ENCODE results near the gene RANBP9.
A peak's percentile ranks its signal among the peaks of the same experiment; 100 is the strongest.

The RANBP9 gene

GRCh38 chr6:13724182-13724581, 12.5 kb upstream of the RANBP9 start:
- H3K9me3 ChIP-seq (ENCODE audit: insufficient read depth, low read length): no peaks in the 10 kb centered on the region
- H3K4me3 ChIP-seq (ENCODE audit: insufficient read length, low read depth): no peak overlapping the region
- H3K27me3 ChIP-seq (ENCODE audit: insufficient read depth, insufficient read length): no peaks in the 10 kb centered on the region
- no peaks in the 10 kb centered on the region for H3K4me1 ChIP-seq (ENCODE audit: insufficient read depth, insufficient read length)
- H3K9ac ChIP-seq (ENCODE audit: insufficient read length, low read depth): no peak overlapping the region
- TF ChIP-seq ZNF274 (IDR thresholded peaks at IDR 0.05; ENCODE audit: low read depth, low read length) (no peak), YY1 (IDR thresholded peaks at IDR 0.05; ENCODE audit: insufficient read depth, insufficient read length) (no peak), SUZ12 (IDR thresholded peaks at IDR 0.05; ENCODE audit: extremely low read depth, insufficient read depth, insufficient read length) (no peak)
- H3K36me3 ChIP-seq (ENCODE audit: insufficient read depth, insufficient read length, low read length): no peaks in the 10 kb centered on the region
- no peak for DNase-seq (ENCODE audit: low read depth, low spot score)

- Histone ChIP-seq H3K36me3 (ENCODE audit: insufficient read depth, insufficient read length, low read length) (no peaks in the 10 kb centered on the region), H3K4me3 (ENCODE audit: insufficient read length, low read depth) (no peak overlapping the region), H3K9me3 (ENCODE audit: insufficient read depth, low read length) (no peaks in the 10 kb centered on the region), H3K27me3 (ENCODE audit: insufficient read depth, insufficient read length) (no peaks in the 10 kb centered on the region), H3K4me1 (ENCODE audit: insufficient read depth, insufficient read length) (no peaks in the 10 kb centered on the region), H3K9ac (ENCODE audit: insufficient read length, low read depth) (no peak overlapping the region)
- TF ChIP-seq SUZ12 (IDR thresholded peaks at IDR 0.05; ENCODE audit: extremely low read depth, insufficient read depth, insufficient read length): no peak
- no peak for TF ChIP-seq YY1 (IDR thresholded peaks at IDR 0.05; ENCODE audit: insufficient read depth, insufficient read length)
- TF ChIP-seq ZNF274 (IDR thresholded peaks at IDR 0.05; ENCODE audit: low read depth, low read length): no peak
- DNase-seq (ENCODE audit: low read depth, low spot score): no peak
Observed at GRCh38 chr6:13722880-13723279, 11.2 kb upstream of the RANBP9 start.

GRCh38 chr6:13718123-13718458, 6.5 kb upstream of the RANBP9 start:
- no peak overlapping the region for H3K9ac ChIP-seq (ENCODE audit: insufficient read length, low read depth)
- H3K36me3 ChIP-seq (ENCODE audit: insufficient read depth, insufficient read length, low read length): no peaks in the 10 kb centered on the region
- no peak for DNase-seq (ENCODE audit: low read depth, low spot score)
- TF ChIP-seq YY1 (IDR thresholded peaks at IDR 0.05; ENCODE audit: insufficient read depth, insufficient read length) (no peak), ZNF274 (IDR thresholded peaks at IDR 0.05; ENCODE audit: low read depth, low read length) (no peak), SUZ12 (IDR thresholded peaks at IDR 0.05; ENCODE audit: extremely low read depth, insufficient read depth, insufficient read length) (no peak)
- no peak overlapping the region for H3K4me3 ChIP-seq (ENCODE audit: insufficient read length, low read depth)
- H3K27me3 ChIP-seq (ENCODE audit: insufficient read depth, insufficient read length): no peaks in the 10 kb centered on the region
- no peaks in the 10 kb centered on the region for H3K4me1 ChIP-seq (ENCODE audit: insufficient read depth, insufficient read length)
- peaks cover 21% of the 10 kb centered on the region; the same call in 1 of the 2 replicates for H3K9me3 ChIP-seq (ENCODE audit: insufficient read depth, low read length)

GRCh38 chr6:13716955-13717295, 5.3 kb upstream of the RANBP9 start:
- no peak for TF ChIP-seq YY1 (IDR thresholded peaks at IDR 0.05; ENCODE audit: insufficient read depth, insufficient read length)
- no peak for TF ChIP-seq ZNF274 (IDR thresholded peaks at IDR 0.05; ENCODE audit: low read depth, low read length)
- TF ChIP-seq SUZ12 (IDR thresholded peaks at IDR 0.05; ENCODE audit: extremely low read depth, insufficient read depth, insufficient read length): no peak
- no peak for DNase-seq (ENCODE audit: low read depth, low spot score)
- Histone ChIP-seq H3K9ac (ENCODE audit: insufficient read length, low read depth) (no peak overlapping the region), H3K4me3 (ENCODE audit: insufficient read length, low read depth) (no peak overlapping the region), H3K4me1 (ENCODE audit: insufficient read depth, insufficient read length) (no peaks in the 10 kb centered on the region), H3K27me3 (ENCODE audit: insufficient read depth, insufficient read length) (no peaks in the 10 kb centered on the region), H3K36me3 (ENCODE audit: insufficient read depth, insufficient read length, low read length) (no peaks in the 10 kb centered on the region), H3K9me3 (ENCODE audit: insufficient read depth, low read length) (peaks cover 21% of the 10 kb centered on the region; the same call in 1 of the 2 replicates)

- Histone ChIP-seq H3K4me3 (ENCODE audit: insufficient read length, low read depth) (no peak overlapping the region), H3K36me3 (ENCODE audit: insufficient read depth, insufficient read length, low read length) (no peaks in the 10 kb centered on the region), H3K4me1 (ENCODE audit: insufficient read depth, insufficient read length) (no peaks in the 10 kb centered on the region), H3K9ac (ENCODE audit: insufficient read length, low read depth) (no peak overlapping the region), H3K9me3 (ENCODE audit: insufficient read depth, low read length) (peaks cover 21% of the 10 kb centered on the region; the same call in 1 of the 2 replicates), H3K27me3 (ENCODE audit: insufficient read depth, insufficient read length) (no peaks in the 10 kb centered on the region)
- DNase-seq (ENCODE audit: low read depth, low spot score): no peak
- no peak for TF ChIP-seq YY1 (IDR thresholded peaks at IDR 0.05; ENCODE audit: insufficient read depth, insufficient read length)
- TF ChIP-seq SUZ12 (IDR thresholded peaks at IDR 0.05; ENCODE audit: extremely low read depth, insufficient read depth, insufficient read length): no peak
- no peak for TF ChIP-seq ZNF274 (IDR thresholded peaks at IDR 0.05; ENCODE audit: low read depth, low read length)
Observed at GRCh38 chr6:13716225-13716954, 4.8 kb upstream of the RANBP9 start.

- DNase-seq (ENCODE audit: low read depth, low spot score): no peak
- no peaks in the 10 kb centered on the region for H3K4me1 ChIP-seq (ENCODE audit: insufficient read depth, insufficient read length)
Observed at GRCh38 chr6:13715444-13715883, 3.8 kb upstream of the RANBP9 start.

GRCh38 chr6:13712599-13712898, 914 bp upstream of the RANBP9 start:
- Histone ChIP-seq H3K9ac (ENCODE audit: insufficient read length, low read depth) (peak overlapping the region; percentile 88), H3K36me3 (ENCODE audit: insufficient read depth, insufficient read length, low read length) (no peaks in the 10 kb centered on the region), H3K4me3 (ENCODE audit: insufficient read length, low read depth) (peak overlapping the region; percentile 54), H3K9me3 (ENCODE audit: insufficient read depth, low read length) (peaks cover 21% of the 10 kb centered on the region; the same call in 1 of the 2 replicates), H3K4me1 (ENCODE audit: insufficient read depth, insufficient read length) (no peaks in the 10 kb centered on the region), H3K27me3 (ENCODE audit: insufficient read depth, insufficient read length) (no peaks in the 10 kb centered on the region)
- no peak for DNase-seq (ENCODE audit: low read depth, low spot score)
- TF ChIP-seq SUZ12 (IDR thresholded peaks at IDR 0.05; ENCODE audit: extremely low read depth, insufficient read depth, insufficient read length) (no peak), YY1 (IDR thresholded peaks at IDR 0.05; ENCODE audit: insufficient read depth, insufficient read length) (no peak), ZNF274 (IDR thresholded peaks at IDR 0.05; ENCODE audit: low read depth, low read length) (no peak)

More at GRCh38 chr6:13715444-13715883, 3.8 kb upstream of the RANBP9 start:
- H3K36me3 ChIP-seq (ENCODE audit: insufficient read depth, insufficient read length, low read length): no peaks in the 10 kb centered on the region
- TF ChIP-seq SUZ12 (IDR thresholded peaks at IDR 0.05; ENCODE audit: extremely low read depth, insufficient read depth, insufficient read length): no peak
- TF ChIP-seq ZNF274 (IDR thresholded peaks at IDR 0.05; ENCODE audit: low read depth, low read length): no peak
- TF ChIP-seq YY1 (IDR thresholded peaks at IDR 0.05; ENCODE audit: insufficient read depth, insufficient read length): no peak
- peaks cover 21% of the 10 kb centered on the region; the same call in 1 of the 2 replicates for H3K9me3 ChIP-seq (ENCODE audit: insufficient read depth, low read length)
- no peak overlapping the region for H3K4me3 ChIP-seq (ENCODE audit: insufficient read length, low read depth)
- no peak overlapping the region for H3K9ac ChIP-seq (ENCODE audit: insufficient read length, low read depth)
- H3K27me3 ChIP-seq (ENCODE audit: insufficient read depth, insufficient read length): no peaks in the 10 kb centered on the region
